A673 (cell line): ENCODE measurements around the gene OSBPL6.

ENCODE experiments used
- CTCF ChIP-seq: fragments of 300-800, 200-600 bp; sonication (generic); conservative IDR thresholded peaks from 2 replicates; pipeline ENCODE4 v1.5.1; 2017; ENCODE audit warnings: low read depth, mild to moderate bottlenecking, antibody characterized with exemption, low read length, moderate library complexity, mixed read lengths
- EZH2 ChIP-seq: fragments of 200-600 bp; sonication (generic); IDR thresholded peaks from 2 replicates; pipeline ENCODE4 v1.6.1; 2017; ENCODE audit warnings: borderline replicate concordance, low read depth, mild to moderate bottlenecking, mixed read lengths, antibody characterized with exemption, low read length; ENCODE audit not compliant: poor library complexity, severe bottlenecking

GRCh38 chr2:178330175-178331017 is 136.1 kb downstream of the OSBPL6 start:
- TF ChIP-seq CTCF, result no peak
- no peak for TF ChIP-seq EZH2
